ENCODE data around the gene OR6C65.
"Not testable (repeated sequence)": the region's sequence is repeated elsewhere in the genome, so short reads cannot be mapped to it uniquely, and the experiment has no call there.

OR6C65 gene

GRCh38 chr12:55400229-55400628, at the start of gene OR6C65:
OR6C65 (plus strand) TSS chr12:55400529; CDS start chr12:55400529, 0 bp downstream.
- no peak for DNase-seq (ENCODE audit: low spot score)

- not testable (repeated sequence) for DNase-seq (ENCODE audit: low spot score)
Measured at GRCh38 chr12:55355338-55355737, 45.0 kb upstream of the OR6C65 start.

GRCh38 chr12:55362675-55363074, 37.7 kb upstream of the OR6C65 start, which contains the start of gene OR6C75:
OR6C75 (plus strand) TSS chr12:55362975; CDS start chr12:55365111, 2,136 bp downstream.
- no peak for DNase-seq (ENCODE audit: low spot score)

GRCh38 chr12:55365086-55365485, 35.2 kb upstream of the OR6C65 start:
- DNase-seq (ENCODE audit: low spot score): no peak

GRCh38 chr12:55372521-55372920, 27.8 kb upstream of the OR6C65 start:
- no peak for DNase-seq (ENCODE audit: low spot score)

- no peak for DNase-seq (ENCODE audit: low spot score)
Measured at GRCh38 chr12:55385891-55386290, 14.4 kb upstream of the OR6C65 start.

GRCh38 chr12:55392032-55392795, 8.1 kb upstream of the OR6C65 start:
- no peak for DNase-seq (ENCODE audit: low spot score)

- DNase-seq (ENCODE audit: low spot score): no peak
Measured at GRCh38 chr12:55396326-55396725, 4.0 kb upstream of the OR6C65 start.

GRCh38 chr12:55407866-55408265, 7.5 kb downstream of the OR6C65 start:
- no peak for DNase-seq (ENCODE audit: low spot score)

- not testable (repeated sequence) for DNase-seq (ENCODE audit: low spot score)
Measured at GRCh38 chr12:55409133-55409532, 8.8 kb downstream of the OR6C65 start.

- DNase-seq (ENCODE audit: low spot score): not testable (repeated sequence)
Measured at GRCh38 chr12:55412138-55412537, 11.8 kb downstream of the OR6C65 start.

GRCh38 chr12:55413498-55414388, 13.4 kb downstream of the OR6C65 start:
- not testable (repeated sequence) for DNase-seq (ENCODE audit: low spot score)

- DNase-seq (ENCODE audit: low spot score): not testable (repeated sequence)
Measured at GRCh38 chr12:55414396-55414823, 14.1 kb downstream of the OR6C65 start.

- DNase-seq (ENCODE audit: low spot score): not testable (repeated sequence)
Measured at GRCh38 chr12:55414889-55415288, 14.6 kb downstream of the OR6C65 start.

- no peak for DNase-seq (ENCODE audit: low spot score)
Measured at GRCh38 chr12:55416961-55417360, 16.6 kb downstream of the OR6C65 start.

GRCh38 chr12:55420307-55420962, 20.1 kb downstream of the OR6C65 start:
- DNase-seq (ENCODE audit: low spot score): no peak

GRCh38 chr12:55425954-55426353, 25.6 kb downstream of the OR6C65 start, which contains the start of gene OR6C76:
OR6C76 (plus strand) TSS chr12:55426254; CDS start chr12:55426254, 0 bp downstream.
- DNase-seq (ENCODE audit: low spot score): no peak

GRCh38 chr12:55428331-55429243, 28.3 kb downstream of the OR6C65 start:
- no peak for DNase-seq (ENCODE audit: low spot score)

- not testable (repeated sequence) for DNase-seq (ENCODE audit: low spot score)
Measured at GRCh38 chr12:55441233-55441632, 40.9 kb downstream of the OR6C65 start.

GRCh38 chr12:55443776-55444175, 43.4 kb downstream of the OR6C65 start, which contains the start of gene OR6C2:
OR6C2 (plus strand) TSS chr12:55444076; CDS start chr12:55452214, 8,138 bp downstream.
- no peak for DNase-seq (ENCODE audit: low spot score)

- no peak for DNase-seq (ENCODE audit: low spot score)
Measured at GRCh38 chr12:55445357-55445756, 45.0 kb downstream of the OR6C65 start.

All from AG08396 (cell line).